A549 (cell line): ENCODE measurements around the gene PPCDC. TPM values are rescaled to one million over a fixed set of nuclear protein-coding genes. Genes with fewer than 3 reads are reported as not detected.

ENCODE experiments used
- ATAC-seq, 2 experiments: fragments of 200-7000 bp in 1 of 2; fragments of >200 bp in 1 of 2; cut with Nextera tagmentation in 1 of 2; cut with Tn5 transposase in 1 of 2; 3 replicates each; pipeline versions ENCODE4 v1.8.0 to v1.9.1; 2018 to 2020; ENCODE audit warnings: mild to moderate bottlenecking in 1 of 2, moderate library complexity in 1 of 2
- CTCF ChIA-PET: fragments of 300-600 bp; sonication (Branson Sonifier 250); formaldehyde crosslinking; extraction: SDS; loops from one replicate; lab custom pipeline; 2021; ENCODE audit warnings: antibody characterized with exemption, inconsistent platforms; lab: Yijun Ruan, JAX
- POLR2A ChIA-PET: fragments of 350-600 bp; formaldehyde crosslinking; extraction: SDS; loops from one replicate; lab custom pipeline; 2021; ENCODE audit warnings: antibody characterized with exemption, inconsistent platforms; lab: Yijun Ruan, JAX
- DNase-seq, 2 experiments: peaks; one replicate each; pipeline versions ENCODE4 v3.0.0 to v3.0.0-alpha.2; 2011 to 2016; ENCODE audit warnings: low read depth in 1 of 2, low spot score in 1 of 2
- FAIRE-seq: peaks from 2 replicates; lab custom pipeline; 2011; peaks lifted over from hg19 to GRCh38; lab: Jason Lieb, UNC
- H3K27ac ChIP-seq, 2 experiments: fragments of >200 bp; sonication (Bioruptor Twin); formaldehyde crosslinking; 3 replicates each; pipeline ENCODE4 v1.5.1; 2016 to 2017
- H3K4me1 ChIP-seq: fragments of >200 bp; sonication (Bioruptor Twin); formaldehyde crosslinking; 3 replicates; pipeline ENCODE4 v1.6.1; 2016
- H3K4me2 ChIP-seq: fragments of >200 bp; sonication (Bioruptor Twin); formaldehyde crosslinking; 3 replicates; pipeline ENCODE4 v1.6.1; 2016
- H3K4me3 ChIP-seq: fragments of >200 bp; sonication (Bioruptor Twin); formaldehyde crosslinking; 3 replicates; pipeline ENCODE4 v1.5.1; 2016
- H3K9me3 ChIP-seq: fragments of >200 bp; sonication (Bioruptor Twin); formaldehyde crosslinking; 3 replicates; pipeline ENCODE4 v1.6.1; 2016
- BCL3 ChIP-seq: fragments of >200 bp; sonication (Bioruptor Twin); formaldehyde crosslinking; IDR thresholded peaks from 3 replicates; pipeline ENCODE4 v1.6.1; 2016
- CHD2 ChIP-seq: fragments of 150-350 bp; IDR thresholded peaks from 2 replicates; pipeline ENCODE4 v1.6.1; 2014; ENCODE audit warnings: low read length; ENCODE audit not compliant: partially characterized antibody
- CTCF ChIP-seq: fragments of >200 bp; sonication (Bioruptor Twin); formaldehyde crosslinking; IDR thresholded peaks from 3 replicates; pipeline ENCODE4 v1.5.1; 2016
- EHMT2 ChIP-seq: fragments of 200-600 bp; sonication (generic); IDR thresholded peaks from 2 replicates; pipeline ENCODE4 v1.6.1; 2016; ENCODE audit warnings: antibody characterized with exemption, low read depth, mild to moderate bottlenecking, moderate library complexity
- ELK1 ChIP-seq: fragments of 150-350 bp; IDR thresholded peaks from 2 replicates; pipeline ENCODE4 v1.6.1; 2014; ENCODE audit warnings: low read depth, mild to moderate bottlenecking, low read length
- EP300 ChIP-seq, 2 experiments: fragments of >200 bp; sonication (Bioruptor Twin); formaldehyde crosslinking; IDR thresholded peaks; 2 replicates in 1 of 2; 3 replicates in 1 of 2; pipeline ENCODE4 v1.6.1; 2016 to 2017
- FOSB ChIP-seq: fragments of 250-450 bp; sonication (Bioruptor Pico); IDR thresholded peaks from 2 replicates; pipeline ENCODE4 v1.5.0; 2020; ENCODE audit warnings: mild to moderate bottlenecking, moderate library complexity
- FOSL2 ChIP-seq, 2 experiments: fragments of 450-650 bp in 1 of 2; fragments of >200 bp in 1 of 2; sonication (Bioruptor Twin) in 1 of 2; formaldehyde crosslinking; IDR thresholded peaks; 2 replicates each; pipeline versions ENCODE4 v1.5.0 to v1.6.1; 2016 to 2020; ENCODE audit warnings: mild to moderate bottlenecking in 1 of 2, moderate library complexity in 1 of 2
- FOXS1 ChIP-seq: fragments of 250-450 bp; sonication (Bioruptor Pico); IDR thresholded peaks from 2 replicates; pipeline ENCODE4 v1.5.0; 2020; ENCODE audit warnings: mild to moderate bottlenecking, moderate library complexity
- GATA3 ChIP-seq: IDR thresholded peaks from 2 replicates; pipeline ENCODE4 v1.6.1; 2012; ENCODE audit warnings: borderline replicate concordance
- HDAC2 ChIP-seq: fragments of 200-600 bp; sonication (generic); IDR thresholded peaks from 2 replicates; pipeline ENCODE4 v1.6.1; 2016
- HEYL ChIP-seq: fragments of 250-450 bp; sonication (Bioruptor Pico); IDR thresholded peaks from 2 replicates; pipeline ENCODE4 v1.8.0; 2021; ENCODE audit warnings: mild to moderate bottlenecking, moderate library complexity
- HOXB5 ChIP-seq: fragments of 250-450 bp; sonication (Bioruptor Pico); IDR thresholded peaks from 2 replicates; pipeline ENCODE4 v1.5.0; 2020; ENCODE audit warnings: mild to moderate bottlenecking, moderate library complexity
- JUN ChIP-seq, 2 experiments: fragments of >200 bp; sonication (Bioruptor Twin); formaldehyde crosslinking; IDR thresholded peaks; 2 replicates in 1 of 2; 3 replicates in 1 of 2; pipeline ENCODE4 v1.6.1; 2016 to 2017
- MAX ChIP-seq: IDR thresholded peaks from 2 replicates; pipeline ENCODE4 v1.6.1; 2012
- MYC ChIP-seq: IDR thresholded peaks from 2 replicates; pipeline ENCODE4 v1.6.1; 2012; ENCODE audit warnings: mild to moderate bottlenecking, inconsistent platforms, low read length, improper control_type of control experiment, borderline replicate concordance
- NR3C1 ChIP-seq: fragments of >200 bp; sonication (Bioruptor Twin); formaldehyde crosslinking; IDR thresholded peaks from 3 replicates; pipeline ENCODE4 v1.6.1; 2017
- PHF8 ChIP-seq: fragments of 200-600 bp; sonication (generic); IDR thresholded peaks from 2 replicates; pipeline ENCODE4 v1.6.1; 2016; ENCODE audit warnings: low read depth, mild to moderate bottlenecking, antibody characterized with exemption, moderate library complexity, borderline replicate concordance
- RAD21 ChIP-seq, 2 experiments: fragments of >200 bp in 1 of 2; sonication (Bioruptor Twin) in 1 of 2; formaldehyde crosslinking in 1 of 2; IDR thresholded peaks in 1 of 2; conservative IDR thresholded peaks in 1 of 2; 2 replicates in 1 of 2; 3 replicates in 1 of 2; pipeline ENCODE4 v1.6.1; 2012 to 2018; ENCODE audit warnings: inconsistent platforms in 1 of 2
- RARB ChIP-seq: fragments of 250-450 bp; sonication (Bioruptor Pico); IDR thresholded peaks from 2 replicates; pipeline ENCODE4 v1.8.0; 2021; ENCODE audit warnings: mild to moderate bottlenecking, moderate library complexity
- SMC3 ChIP-seq: fragments of >200 bp; sonication (Bioruptor Twin); formaldehyde crosslinking; IDR thresholded peaks from 3 replicates; pipeline ENCODE4 v1.6.1; 2018; ENCODE audit warnings: inconsistent platforms
- USF2 ChIP-seq: fragments of 450-650 bp; IDR thresholded peaks from 2 replicates; pipeline ENCODE4 v1.6.1; 2014; ENCODE audit warnings: antibody characterized with exemption
- ZSCAN20 ChIP-seq: fragments of 250-450 bp; sonication (Bioruptor Pico); IDR thresholded peaks from 2 replicates; pipeline ENCODE4 v1.8.0; 2022; ENCODE audit warnings: mild to moderate bottlenecking, moderate library complexity
- WGBS: methylation state at CpG from one replicate; pipeline ENCODE4 v1.1.6; 2017; ENCODE audit errors: missing lambda C conversion rate; 5-methylcytosine and 5-hydroxymethylcytosine counted together
- polyA plus RNA-seq, 4 experiments: library from polyadenylated mRNA; depleted of rRNA in 3 of 4; stranded (reverse); fragments of >200 nt; fragmentation: RNase III in 1 of 4; extraction: RNeasy Plus Mini Kit Qiagen cat#74134 plus additional on column Dnase treatment in 1 of 4; gene quantifications; 2 replicates in 3 of 4; 3 replicates in 1 of 4; pipeline ENCODE4 v1.2.3, GENCODE V29; 2011 to 2017

PPCDC gene
- polyA plus RNA-seq, 2 of the 4 experiments (the other 2 are of a cell fraction) = 18.2 to 18.5 TPM

- ChIA-PET CTCF (interaction anchor here (0.5 to 10.8 kb wide), 14 partner anchors 12 to 641 kb away, joined by 3 to 324 read pairs (median 3); partner anchors contain the start of genes C15orf39 and RPP25), POLR2A (interaction anchor here (1.6 kb wide), 1 partner anchor 174 kb away, joined by 5 read pairs; the partner anchor contains the start of gene C15orf39)
- no peak overlapping the region for H3K4me3 ChIP-seq
- no peak overlapping the region for H3K27ac ChIP-seq
- TF ChIP-seq MYC (no peak), HOXB5 (CRISPR knock-in tag) (no peak), JUN (IDR thresholded peaks at IDR 0.05) (no peak), USF2 (no peak), NR3C1 (no peak), CHD2 (no peak), ZSCAN20 (no peak), FOXS1 (no peak), GATA3 (no peak), HEYL (CRISPR knock-in tag) (no peak), RARB (no peak), FOSB (CRISPR knock-in tag) (no peak), PHF8 (no peak), RAD21 (conservative IDR thresholded peaks at IDR 0.05 in 1 of 2, IDR thresholded peaks at IDR 0.05 in 1 of 2) (no peak), HDAC2 (no peak)
- FAIRE-seq = no peak
- 87% methylated on average over 7 of the region's 7 CpGs for WGBS
- no peak for DNase-seq
- no peaks in the 10 kb centered on the region for H3K9me3 ChIP-seq
- peaks cover 28% of the 10 kb centered on the region for H3K4me1 ChIP-seq
- H3K4me2 ChIP-seq = no peak overlapping the region
- ATAC-seq = no peak
Measured at GRCh38 chr15:75027551-75027950, 4.2 kb downstream of the PPCDC start.

GRCh38 chr15:75028991-75029377 lies 5.6 kb downstream of the PPCDC start:
- no peaks in the 10 kb centered on the region for H3K9me3 ChIP-seq
- H3K4me2 ChIP-seq = 0 out of 3 replicates have a peak overlapping the region, but pooled peaks have one; percentile 67
- TF ChIP-seq HEYL (CRISPR knock-in tag) (no peak), ELK1 (no peak), ZSCAN20 (no peak), NR3C1 (no peak), BCL3 (no peak)
- H3K4me3 ChIP-seq = no peak overlapping the region
- peak overlapping the region in 1 of 2 experiments; percentile 82; a peak in 2 of 6 replicates for H3K27ac ChIP-seq
- WGBS = 73% methylated on average over 4 of the region's 4 CpGs
- peaks cover 28% of the 10 kb centered on the region for H3K4me1 ChIP-seq
- DNase-seq = no peak
- FAIRE-seq = no peak
- ChIA-PET CTCF (interaction anchor here (0.6 to 10.8 kb wide), 48 partner anchors 10 to 339 kb away, joined by 3 to 324 read pairs (median 5); partner anchors contain the start of genes C15orf39, MAN2C1, RPP25 and SCAMP5), POLR2A (interaction anchor here (0.6 to 1.8 kb wide), 5 partner anchors 14 to 374 kb away, joined by 3 to 15 read pairs (median 4); partner anchors contain the start of genes C15orf39 and RPP25)
- ATAC-seq = peak; percentile 44 to 61; a peak in 5 of 6 replicates

- peak; percentile 28 for FAIRE-seq
- TF ChIP-seq FOSL2 (IDR thresholded peaks at IDR 0.05) = no peak
- TF ChIP-seq FOSL2 (CRISPR knock-in tag; IDR thresholded peaks at IDR 0.05) = 0 out of 2 replicates have a peak, but pooled peaks have one; percentile 4
- no peak for TF ChIP-seq EHMT2
- peak; percentile 99 for TF ChIP-seq SMC3
- TF ChIP-seq USF2 = peak; percentile 84
- peak; percentile 69; the same call in 1 of the 2 replicates for TF ChIP-seq MYC
- no peak for TF ChIP-seq EP300 (IDR thresholded peaks at IDR 0.05)
- peak; percentile 98 for TF ChIP-seq CTCF
- no peak for TF ChIP-seq HOXB5 (CRISPR knock-in tag)
- peak; percentile 92 for TF ChIP-seq MAX
- TF ChIP-seq RAD21 (conservative IDR thresholded peaks at IDR 0.05 in 1 of 2, IDR thresholded peaks at IDR 0.05 in 1 of 2) = peak; percentile 98 to 99
- Histone ChIP-seq H3K4me2 (peak overlapping the region; percentile 67), H3K4me1 (peaks cover 25% of the 10 kb centered on the region), H3K9me3 (no peaks in the 10 kb centered on the region), H3K27ac (peak overlapping the region; percentile 70 to 82), H3K4me3 (no peak overlapping the region)
- ChIA-PET POLR2A (interaction anchor here (0.6 to 1.8 kb wide), 6 partner anchors 14 to 374 kb away, joined by 3 to 15 read pairs (median 4); partner anchors contain the start of genes C15orf39 and RPP25), CTCF (interaction anchor here (0.6 to 10.8 kb wide), 55 partner anchors 10 to 339 kb away, joined by 3 to 324 read pairs (median 5); partner anchors contain the start of genes C15orf39, MAN2C1, RPP25 and SCAMP5)
- ATAC-seq = peak; percentile 92 to 96
- DNase-seq = peak; percentile 87 to 94
- WGBS = 53% methylated on average over 12 of the region's 12 CpGs
Measured at GRCh38 chr15:75029378-75030022, 6.1 kb downstream of the PPCDC start.
